Parathyroid adenoma (tissue), 2 donors: ENCODE results near the gene ANKRD27.
"Not testable (repeated sequence)": the region's sequence is repeated elsewhere in the genome, so short reads cannot be mapped to it uniquely, and the experiment has no call there.

ENCODE experiments used
- H2AFZ ChIP-seq: fragments of 300-600 bp; sonication (generic); one replicate; pipeline ENCODE4 v1.7.0; 2017; ENCODE audit warnings: antibody characterized with exemption, mild to moderate bottlenecking
- H3K27ac ChIP-seq: fragments of 300-600 bp; sonication (generic); one replicate; pipeline ENCODE4 v1.7.0; 2017
- H3K27me3 ChIP-seq: fragments of 300-600 bp; sonication (generic); one replicate; pipeline ENCODE4 v1.7.0; 2017; ENCODE audit warnings: low read length; ENCODE audit not compliant: control insufficient read depth, insufficient read depth
- H3K36me3 ChIP-seq: fragments of 300-600 bp; sonication (generic); one replicate; pipeline ENCODE4 v1.7.0; 2017; ENCODE audit warnings: low read length; ENCODE audit not compliant: control insufficient read depth, insufficient read depth
- H3K4me1 ChIP-seq: fragments of 300-600 bp; sonication (generic); one replicate; pipeline ENCODE4 v1.7.0; 2017; ENCODE audit warnings: control low read depth
- H3K4me2 ChIP-seq: fragments of 300-600 bp; sonication (generic); one replicate; pipeline ENCODE4 v1.7.0; 2017; ENCODE audit warnings: low read length
- H3K4me3 ChIP-seq: fragments of 300-600 bp; sonication (generic); one replicate; pipeline ENCODE4 v1.7.0; 2017; ENCODE audit warnings: low read depth, low read length
- H3K79me2 ChIP-seq: fragments of 300-600 bp; sonication (generic); one replicate; pipeline ENCODE4 v1.7.0; 2017; ENCODE audit warnings: control low read depth
- H3K9ac ChIP-seq: fragments of 300-600 bp; sonication (generic); one replicate; pipeline ENCODE4 v1.7.0; 2017; ENCODE audit warnings: mild to moderate bottlenecking
- H3K9me3 ChIP-seq: fragments of 300-600 bp; sonication (generic); one replicate; pipeline ENCODE4 v1.7.0; 2017; ENCODE audit warnings: low read length; ENCODE audit not compliant: control insufficient read depth
- TF ChIP-seq, protein P1 (sequence below): fragments of 300-600 bp; sonication (generic); IDR thresholded peaks from one replicate; pipeline ENCODE4 v1.7.0; 2017; ENCODE audit warnings: antibody characterized with exemption, mild to moderate bottlenecking
- donor health status: primary hyperparathyroidism.

ANKRD27 gene

DNA sequence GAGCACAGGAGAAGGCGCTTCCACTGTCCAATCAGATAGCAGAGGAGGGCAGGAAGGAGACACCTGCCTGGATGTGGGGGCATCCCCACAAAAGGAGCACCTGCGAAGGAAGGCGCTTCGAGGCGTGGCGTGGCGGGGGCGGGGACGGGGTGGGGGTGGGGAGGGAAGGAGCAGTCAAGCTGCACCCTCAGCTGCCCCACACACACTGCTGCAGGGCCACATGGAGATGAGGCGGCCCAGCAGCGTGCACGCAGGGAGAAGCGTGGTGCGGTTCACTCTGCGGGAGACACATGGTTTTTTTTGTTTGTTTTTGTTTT, 21.4 kb downstream of the ANKRD27 start:
- Histone ChIP-seq H3K4me2 (no peak overlapping the region), H3K4me1 (no peaks in the 10 kb centered on the region), H3K27me3 (no peaks in the 10 kb centered on the region), H2AFZ (no peak overlapping the region), H3K27ac (no peak overlapping the region), H3K9ac (no peak overlapping the region), H3K36me3 (no peaks in the 10 kb centered on the region), H3K79me2 (peaks cover 4% of the 10 kb centered on the region), H3K9me3 (no peaks in the 10 kb centered on the region), H3K4me3 (no peak overlapping the region)
- TF ChIP-seq, protein P1, sequence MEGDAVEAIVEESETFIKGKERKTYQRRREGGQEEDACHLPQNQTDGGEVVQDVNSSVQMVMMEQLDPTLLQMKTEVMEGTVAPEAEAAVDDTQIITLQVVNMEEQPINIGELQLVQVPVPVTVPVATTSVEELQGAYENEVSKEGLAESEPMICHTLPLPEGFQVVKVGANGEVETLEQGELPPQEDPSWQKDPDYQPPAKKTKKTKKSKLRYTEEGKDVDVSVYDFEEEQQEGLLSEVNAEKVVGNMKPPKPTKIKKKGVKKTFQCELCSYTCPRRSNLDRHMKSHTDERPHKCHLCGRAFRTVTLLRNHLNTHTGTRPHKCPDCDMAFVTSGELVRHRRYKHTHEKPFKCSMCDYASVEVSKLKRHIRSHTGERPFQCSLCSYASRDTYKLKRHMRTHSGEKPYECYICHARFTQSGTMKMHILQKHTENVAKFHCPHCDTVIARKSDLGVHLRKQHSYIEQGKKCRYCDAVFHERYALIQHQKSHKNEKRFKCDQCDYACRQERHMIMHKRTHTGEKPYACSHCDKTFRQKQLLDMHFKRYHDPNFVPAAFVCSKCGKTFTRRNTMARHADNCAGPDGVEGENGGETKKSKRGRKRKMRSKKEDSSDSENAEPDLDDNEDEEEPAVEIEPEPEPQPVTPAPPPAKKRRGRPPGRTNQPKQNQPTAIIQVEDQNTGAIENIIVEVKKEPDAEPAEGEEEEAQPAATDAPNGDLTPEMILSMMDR, result no peak

DNA sequence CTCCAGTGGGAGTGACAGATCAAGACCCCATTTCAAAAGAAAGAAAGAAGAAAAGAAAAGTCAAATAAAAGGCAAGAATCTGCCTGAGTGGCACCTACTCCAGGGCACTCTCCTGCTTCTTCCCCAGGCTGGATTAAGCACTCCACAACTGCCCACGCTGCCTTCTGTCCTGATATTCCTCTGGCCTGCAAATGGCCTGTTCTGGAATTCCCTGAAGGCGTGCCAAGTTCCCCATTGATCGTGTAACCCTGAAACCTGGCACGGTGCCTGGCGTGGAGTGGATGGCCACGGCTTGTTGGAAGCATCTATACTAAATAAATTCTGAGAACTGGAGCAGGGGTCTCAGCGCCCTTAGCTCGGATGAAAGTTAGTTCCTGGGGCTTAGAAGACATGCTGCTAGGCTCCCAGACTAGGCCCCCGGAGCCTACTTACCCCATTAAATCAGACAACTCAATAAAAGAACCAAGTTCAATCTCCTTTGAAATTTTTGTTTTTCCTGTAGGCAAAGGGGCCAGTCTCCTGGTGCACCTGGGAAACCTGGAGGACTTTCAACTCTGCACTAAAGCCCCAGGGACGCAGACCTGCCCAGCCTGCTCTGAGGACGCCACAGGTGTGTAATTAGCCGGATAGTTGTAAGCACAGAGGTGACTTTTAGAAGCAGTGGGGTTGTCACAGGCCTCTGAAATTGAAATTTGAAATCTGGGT, 21.9 kb downstream of the ANKRD27 start:
- Histone ChIP-seq H3K9me3 (no peaks in the 10 kb centered on the region), H3K79me2 (peaks cover 4% of the 10 kb centered on the region), H3K27me3 (no peaks in the 10 kb centered on the region), H3K4me1 (no peaks in the 10 kb centered on the region), H3K4me3 (no peak overlapping the region), H2AFZ (no peak overlapping the region), H3K9ac (no peak overlapping the region), H3K4me2 (no peak overlapping the region), H3K36me3 (no peaks in the 10 kb centered on the region), H3K27ac (no peak overlapping the region)
- TF ChIP-seq, protein P1, result no peak

DNA sequence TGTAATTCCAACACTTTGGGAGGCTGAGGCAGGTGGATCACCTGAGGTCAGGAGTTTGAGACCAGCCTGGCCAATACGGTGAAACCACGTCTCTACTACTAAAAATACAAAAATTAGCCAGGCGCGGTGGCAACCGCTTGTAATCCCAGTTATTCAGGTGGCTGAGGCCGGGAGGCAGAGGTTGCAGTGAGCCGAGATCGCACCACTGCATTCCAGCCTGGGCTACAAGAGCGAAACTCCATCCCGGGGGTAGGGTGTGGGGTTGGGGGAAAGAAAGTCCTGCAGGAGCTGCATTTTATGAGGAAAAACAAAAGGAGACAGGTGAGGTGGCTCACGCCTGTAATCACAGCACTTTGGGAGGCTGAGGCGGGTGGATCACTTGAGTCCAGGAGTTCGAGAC, 22.6 kb downstream of the ANKRD27 start:
- not testable (repeated sequence) for H3K36me3 ChIP-seq, H3K4me2 ChIP-seq, H3K27ac ChIP-seq, H3K9me3 ChIP-seq, H3K79me2 ChIP-seq, H3K4me3 ChIP-seq, H3K27me3 ChIP-seq, H2AFZ ChIP-seq, H3K9ac ChIP-seq, H3K4me1 ChIP-seq

DNA sequence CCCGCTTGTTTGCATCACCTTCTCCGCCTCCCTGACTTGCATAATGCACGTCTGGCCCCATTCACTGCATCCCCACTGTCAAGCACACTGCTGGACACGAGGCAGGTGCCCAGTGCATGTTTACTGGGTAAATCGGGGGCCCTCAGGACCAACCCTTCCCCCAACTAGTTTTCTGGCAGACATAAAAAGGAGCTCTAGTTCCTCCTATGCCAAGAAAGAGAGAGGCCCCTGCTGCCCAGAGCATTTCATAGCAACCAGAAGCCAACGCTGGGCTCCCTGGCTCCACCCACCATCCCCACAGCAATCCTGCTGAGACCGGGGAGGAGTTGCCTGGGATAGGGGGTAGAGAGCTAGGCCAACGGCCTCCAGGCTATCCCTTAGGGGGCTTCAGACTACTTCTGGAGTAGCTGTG, 23.2 kb downstream of the ANKRD27 start:
- H3K4me1 ChIP-seq, result no peaks in the 10 kb centered on the region
- no peak overlapping the region for H3K4me3 ChIP-seq
- no peak overlapping the region for H3K9ac ChIP-seq
- no peak overlapping the region for H3K4me2 ChIP-seq
- no peak overlapping the region for H3K27ac ChIP-seq
- TF ChIP-seq, protein P1, result no peak
- no peaks in the 10 kb centered on the region for H3K36me3 ChIP-seq
- no peaks in the 10 kb centered on the region for H3K9me3 ChIP-seq
- no peaks in the 10 kb centered on the region for H3K27me3 ChIP-seq
- H2AFZ ChIP-seq, result no peak overlapping the region
- peaks cover 4% of the 10 kb centered on the region for H3K79me2 ChIP-seq

GRCh38 chr19:32650671-32651070, 24.3 kb downstream of the ANKRD27 start:
- no peak overlapping the region for H3K4me2 ChIP-seq
- H3K9me3 ChIP-seq, result no peaks in the 10 kb centered on the region
- no peaks in the 10 kb centered on the region for H3K4me1 ChIP-seq
- H2AFZ ChIP-seq, result no peak overlapping the region
- no peak overlapping the region for H3K27ac ChIP-seq
- H3K4me3 ChIP-seq, result no peak overlapping the region
- no peak overlapping the region for H3K9ac ChIP-seq
- H3K27me3 ChIP-seq, result no peaks in the 10 kb centered on the region
- peaks cover 4% of the 10 kb centered on the region for H3K79me2 ChIP-seq
- no peaks in the 10 kb centered on the region for H3K36me3 ChIP-seq
- TF ChIP-seq, protein P1, result no peak
